ENCODE data around the gene TPGS1.

TPGS1 gene

DNA sequence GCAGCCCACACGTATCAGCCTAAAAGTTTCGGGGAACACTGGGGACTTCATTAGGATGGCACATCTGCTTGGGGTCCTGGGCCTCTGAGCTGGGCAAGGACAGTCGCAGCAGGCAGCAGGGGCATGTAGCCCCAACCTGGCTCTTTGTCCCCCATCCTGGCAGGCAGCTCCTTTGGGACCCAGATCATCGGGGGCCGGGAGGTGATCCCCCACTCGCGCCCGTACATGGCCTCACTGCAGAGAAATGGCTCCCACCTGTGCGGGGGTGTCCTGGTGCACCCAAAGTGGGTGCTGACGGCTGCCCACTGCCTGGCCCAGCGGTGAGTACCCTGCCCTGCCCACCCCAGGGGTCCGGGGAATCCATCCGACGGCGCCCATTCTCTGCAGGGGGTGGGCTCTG lies 39.8 kb downstream of the TPGS1 start:
- no peaks in the 10 kb centered on the region for H3K36me3 ChIP-seq (ENCODE audit: control insufficient read depth, low read length)
- no peaks in the 10 kb centered on the region for H3K9me2 ChIP-seq (replicated peaks; ENCODE audit: control insufficient read depth, low read length)
- peaks cover 9% of the 10 kb centered on the region for H3K4me1 ChIP-seq (ENCODE audit: control insufficient read depth, low read length)
- no peaks in the 10 kb centered on the region for H3K9me3 ChIP-seq (ENCODE audit: control insufficient read depth, insufficient read depth, low read length)
- no peaks in the 10 kb centered on the region for H3K27me3 ChIP-seq (ENCODE audit: control insufficient read depth, low read length)
- no peak for TF ChIP-seq EZH2phosphoT487 (IDR thresholded peaks at IDR 0.05; ENCODE audit: borderline replicate concordance, low read length)
- TF ChIP-seq, protein P1, sequence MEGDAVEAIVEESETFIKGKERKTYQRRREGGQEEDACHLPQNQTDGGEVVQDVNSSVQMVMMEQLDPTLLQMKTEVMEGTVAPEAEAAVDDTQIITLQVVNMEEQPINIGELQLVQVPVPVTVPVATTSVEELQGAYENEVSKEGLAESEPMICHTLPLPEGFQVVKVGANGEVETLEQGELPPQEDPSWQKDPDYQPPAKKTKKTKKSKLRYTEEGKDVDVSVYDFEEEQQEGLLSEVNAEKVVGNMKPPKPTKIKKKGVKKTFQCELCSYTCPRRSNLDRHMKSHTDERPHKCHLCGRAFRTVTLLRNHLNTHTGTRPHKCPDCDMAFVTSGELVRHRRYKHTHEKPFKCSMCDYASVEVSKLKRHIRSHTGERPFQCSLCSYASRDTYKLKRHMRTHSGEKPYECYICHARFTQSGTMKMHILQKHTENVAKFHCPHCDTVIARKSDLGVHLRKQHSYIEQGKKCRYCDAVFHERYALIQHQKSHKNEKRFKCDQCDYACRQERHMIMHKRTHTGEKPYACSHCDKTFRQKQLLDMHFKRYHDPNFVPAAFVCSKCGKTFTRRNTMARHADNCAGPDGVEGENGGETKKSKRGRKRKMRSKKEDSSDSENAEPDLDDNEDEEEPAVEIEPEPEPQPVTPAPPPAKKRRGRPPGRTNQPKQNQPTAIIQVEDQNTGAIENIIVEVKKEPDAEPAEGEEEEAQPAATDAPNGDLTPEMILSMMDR (IDR thresholded peaks at IDR 0.05; ENCODE audit: low read depth, low read length, poor library complexity, severe bottlenecking) = no peak
- H3K27ac ChIP-seq (ENCODE audit: low read depth, low read length) = no peak overlapping the region
- no peak overlapping the region for H3K4me3 ChIP-seq (ENCODE audit: low read length)
- no peak overlapping the region for H3K4me2 ChIP-seq (ENCODE audit: low read length)
- no peaks in the 10 kb centered on the region for H3F3A ChIP-seq (ENCODE audit: control insufficient read depth, insufficient read depth)
- no peaks in the 10 kb centered on the region for H3K79me2 ChIP-seq (ENCODE audit: control insufficient read depth, low read length)
- H4K20me1 ChIP-seq (ENCODE audit: control insufficient read depth, insufficient read depth, low read depth, low read length) = no peaks in the 10 kb centered on the region

DNA sequence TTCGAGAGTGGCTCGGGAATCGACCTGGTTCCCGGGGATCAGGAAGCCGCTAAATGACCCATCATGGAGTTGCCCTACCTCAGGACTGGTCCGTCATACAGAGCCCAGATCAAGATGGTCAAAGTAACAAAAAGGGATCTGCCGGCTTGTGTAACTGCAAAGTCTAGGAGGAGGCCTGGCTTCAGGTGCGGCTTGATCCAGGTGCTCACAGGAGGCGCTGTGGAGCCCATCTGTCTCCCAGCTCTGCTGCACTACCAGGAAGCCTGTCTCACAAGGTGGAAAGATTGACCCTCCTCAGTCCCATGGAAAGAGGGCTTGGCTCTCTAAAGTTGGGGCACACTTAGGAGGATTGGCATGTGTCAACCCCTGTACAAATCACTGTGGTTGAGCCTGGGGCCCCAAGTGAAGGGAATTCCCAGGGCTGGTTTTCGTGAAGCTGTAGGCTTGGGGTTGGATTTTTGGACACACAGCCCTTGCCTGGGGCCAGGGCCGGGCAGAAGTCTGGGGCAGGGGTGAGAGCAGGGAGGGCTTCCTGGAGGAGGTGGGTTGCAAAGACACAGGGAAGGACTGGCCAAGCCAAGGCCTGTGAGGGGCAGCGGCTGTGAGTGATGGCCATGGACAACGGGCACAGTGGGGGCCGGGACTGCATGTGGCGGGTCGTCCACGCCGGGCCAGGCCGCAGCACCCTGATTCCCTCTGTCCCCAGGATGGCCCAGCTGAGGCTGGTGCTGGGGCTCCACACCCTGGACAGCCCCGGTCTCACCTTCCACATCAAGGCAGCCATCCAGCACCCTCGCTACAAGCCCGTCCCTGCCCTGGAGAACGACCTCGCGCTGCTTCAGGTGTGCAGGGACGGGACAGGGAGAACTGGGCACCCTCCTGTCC lies 40.8 kb downstream of the TPGS1 start:
- Histone ChIP-seq H3K4me2 (ENCODE audit: low read length) (no peak overlapping the region), H3K79me2 (ENCODE audit: control insufficient read depth, low read length) (no peaks in the 10 kb centered on the region), H3K27me3 (ENCODE audit: control insufficient read depth, low read length) (no peaks in the 10 kb centered on the region), H4K20me1 (ENCODE audit: control insufficient read depth, insufficient read depth, low read depth, low read length) (no peaks in the 10 kb centered on the region), H3K4me1 (ENCODE audit: control insufficient read depth, low read length) (peaks cover 9% of the 10 kb centered on the region), H3F3A (ENCODE audit: control insufficient read depth, insufficient read depth) (no peaks in the 10 kb centered on the region), H3K9me2 (replicated peaks; ENCODE audit: control insufficient read depth, low read length) (no peaks in the 10 kb centered on the region), H3K9me3 (ENCODE audit: control insufficient read depth, insufficient read depth, low read length) (no peaks in the 10 kb centered on the region), H3K36me3 (ENCODE audit: control insufficient read depth, low read length) (no peaks in the 10 kb centered on the region), H3K4me3 (ENCODE audit: low read length) (no peak overlapping the region), H3K27ac (ENCODE audit: low read depth, low read length) (no peak overlapping the region)
- TF ChIP-seq, protein P1 (IDR thresholded peaks at IDR 0.05; ENCODE audit: low read depth, low read length, poor library complexity, severe bottlenecking) = no peak
- no peak for TF ChIP-seq EZH2phosphoT487 (IDR thresholded peaks at IDR 0.05; ENCODE audit: borderline replicate concordance, low read length)

DNA sequence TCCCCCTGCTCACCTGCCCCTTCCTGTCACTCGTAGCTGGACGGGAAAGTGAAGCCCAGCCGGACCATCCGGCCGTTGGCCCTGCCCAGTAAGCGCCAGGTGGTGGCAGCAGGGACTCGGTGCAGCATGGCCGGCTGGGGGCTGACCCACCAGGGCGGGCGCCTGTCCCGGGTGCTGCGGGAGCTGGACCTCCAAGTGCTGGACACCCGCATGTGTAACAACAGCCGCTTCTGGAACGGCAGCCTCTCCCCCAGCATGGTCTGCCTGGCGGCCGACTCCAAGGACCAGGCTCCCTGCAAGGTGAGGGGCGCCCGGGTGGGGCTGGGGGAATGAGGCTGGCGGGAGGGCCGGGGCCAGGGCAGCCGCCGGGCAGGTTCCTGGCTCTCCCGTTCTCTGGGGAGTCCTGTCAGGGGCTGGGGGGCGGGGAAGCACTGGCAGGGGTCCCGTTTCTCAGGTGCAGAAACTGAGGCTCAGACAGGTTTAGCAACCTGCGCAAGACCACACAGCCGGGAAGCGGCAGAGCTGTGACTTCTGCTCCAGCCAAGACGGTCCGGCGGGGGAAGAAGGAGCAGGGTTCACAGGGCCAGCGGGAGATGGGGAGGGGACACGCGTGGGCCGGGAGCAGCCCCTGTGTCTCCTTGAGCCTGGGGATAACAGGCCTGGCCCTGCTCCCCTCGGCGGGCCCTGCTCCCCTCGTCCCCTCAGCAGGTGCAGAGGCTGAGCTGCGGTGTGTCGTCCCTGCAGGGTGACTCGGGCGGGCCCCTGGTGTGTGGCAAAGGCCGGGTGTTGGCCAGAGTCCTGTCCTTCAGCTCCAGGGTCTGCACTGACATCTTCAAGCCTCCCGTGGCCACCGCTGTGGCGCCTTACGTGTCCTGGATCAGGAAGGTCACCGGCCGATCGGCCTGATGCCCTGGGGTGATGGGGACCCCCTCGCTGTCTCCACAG lies 41.9 kb downstream of the TPGS1 start:
- Histone ChIP-seq H3K4me2 (ENCODE audit: low read length) (no peak overlapping the region), H3K4me1 (ENCODE audit: control insufficient read depth, low read length) (peaks cover under 1% of the 10 kb centered on the region; the same call in 1 of the 2 replicates), H3K9me2 (replicated peaks; ENCODE audit: control insufficient read depth, low read length) (no peaks in the 10 kb centered on the region), H3K27ac (ENCODE audit: low read depth, low read length) (no peak overlapping the region), H3F3A (ENCODE audit: control insufficient read depth, insufficient read depth) (no peaks in the 10 kb centered on the region), H3K9me3 (ENCODE audit: control insufficient read depth, insufficient read depth, low read length) (no peaks in the 10 kb centered on the region), H3K27me3 (ENCODE audit: control insufficient read depth, low read length) (no peaks in the 10 kb centered on the region), H3K36me3 (ENCODE audit: control insufficient read depth, low read length) (no peaks in the 10 kb centered on the region), H4K20me1 (ENCODE audit: control insufficient read depth, insufficient read depth, low read depth, low read length) (no peaks in the 10 kb centered on the region), H3K79me2 (ENCODE audit: control insufficient read depth, low read length) (no peaks in the 10 kb centered on the region), H3K4me3 (ENCODE audit: low read length) (no peak overlapping the region)
- no peak for TF ChIP-seq EZH2phosphoT487 (IDR thresholded peaks at IDR 0.05; ENCODE audit: borderline replicate concordance, low read length)
